SK-N-SH (cell line): Measurements from ENCODE around the gene RPS28.

Experiments
- EZH2phosphoT487 ChIP-seq: fragments of 200-600 bp; sonication (generic); IDR thresholded peaks from 2 replicates; pipeline ENCODE4 v1.6.1; 2017; ENCODE audit warnings: low read depth, mixed run types, mild to moderate bottlenecking, antibody characterized with exemption, moderate library complexity, borderline replicate concordance
- POLR2AphosphoS5 ChIP-seq: IDR thresholded peaks from 2 replicates; pipeline ENCODE4 v1.6.1; 2012; ENCODE audit warnings: low read depth, low read length
- TAF1 ChIP-seq: IDR thresholded peaks from 2 replicates; pipeline ENCODE4 v1.6.1; 2012; ENCODE audit warnings: low read depth, mild to moderate bottlenecking, low read length, moderate library complexity, borderline replicate concordance
- TF ChIP-seq, protein P1 (sequence below): IDR thresholded peaks from 2 replicates; pipeline ENCODE4 v1.4.0; 2012; ENCODE audit warnings: low read depth, borderline replicate concordance
- TF ChIP-seq, protein P2 (sequence below): fragments of 200-600 bp; sonication (generic); IDR thresholded peaks from 2 replicates; pipeline ENCODE4 v1.6.1; 2017; ENCODE audit warnings: antibody characterized with exemption, mild to moderate bottlenecking, moderate library complexity
- TF ChIP-seq, protein P3 (sequence below): IDR thresholded peaks from 2 replicates; pipeline ENCODE4 v1.6.1; 2012; ENCODE audit warnings: mild to moderate bottlenecking, low read depth, low read length, moderate library complexity
- TF ChIP-seq, protein P4 (sequence below): fragments of 150-350 bp; IDR thresholded peaks from 2 replicates; pipeline ENCODE4 v1.6.1; 2017; ENCODE audit warnings: antibody characterized with exemption, low read length, low read depth, borderline replicate concordance
- TF ChIP-seq, protein P5 (sequence below): IDR thresholded peaks from 2 replicates; pipeline ENCODE4 v1.4.0; 2012; ENCODE audit warnings: low read depth

DNA sequence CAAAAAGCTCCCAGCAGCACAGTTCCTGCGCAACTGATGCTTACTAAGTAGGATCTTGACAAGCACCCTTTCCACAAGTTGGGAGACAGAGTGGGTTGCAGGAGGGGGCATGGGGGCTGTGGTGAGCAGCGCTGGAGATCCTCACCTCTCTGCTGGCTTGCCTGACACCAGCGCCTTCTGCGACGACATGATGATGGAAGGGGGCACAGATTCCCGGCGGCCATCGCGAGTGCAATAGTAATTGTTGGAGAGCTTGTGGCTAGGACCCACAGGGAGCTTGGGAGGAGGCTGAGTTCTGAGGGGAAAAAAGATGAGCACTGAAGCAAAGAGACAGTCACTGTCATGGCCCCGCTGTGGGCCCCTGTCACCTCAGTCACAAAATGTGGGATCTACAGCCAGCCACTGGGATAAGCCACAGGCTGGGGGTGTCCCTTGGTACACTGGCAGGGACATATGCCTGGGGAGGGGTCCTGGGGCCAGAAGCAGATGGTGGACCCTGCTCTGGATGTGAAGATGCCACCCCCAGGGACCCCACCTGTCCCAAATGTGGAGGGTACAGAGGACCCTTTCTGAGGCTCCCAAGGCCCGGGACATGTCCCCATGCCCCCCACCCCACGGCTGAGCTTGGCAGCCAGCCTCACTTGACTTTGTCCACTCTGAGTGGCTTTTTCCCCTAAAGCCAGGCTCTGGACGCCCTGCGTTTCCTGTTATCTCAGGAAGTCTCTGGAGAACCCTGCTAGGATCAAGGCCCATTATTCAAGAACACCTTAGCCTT, 4.8 kb upstream of the RPS28 start:
- TF ChIP-seq POLR2AphosphoS5 (no peak), TAF1 (no peak), EZH2phosphoT487 (no peak)
- TF ChIP-seq, protein P1, sequence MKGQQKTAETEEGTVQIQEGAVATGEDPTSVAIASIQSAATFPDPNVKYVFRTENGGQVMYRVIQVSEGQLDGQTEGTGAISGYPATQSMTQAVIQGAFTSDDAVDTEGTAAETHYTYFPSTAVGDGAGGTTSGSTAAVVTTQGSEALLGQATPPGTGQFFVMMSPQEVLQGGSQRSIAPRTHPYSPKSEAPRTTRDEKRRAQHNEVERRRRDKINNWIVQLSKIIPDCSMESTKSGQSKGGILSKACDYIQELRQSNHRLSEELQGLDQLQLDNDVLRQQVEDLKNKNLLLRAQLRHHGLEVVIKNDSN = no peak
- TF ChIP-seq, protein P2, sequence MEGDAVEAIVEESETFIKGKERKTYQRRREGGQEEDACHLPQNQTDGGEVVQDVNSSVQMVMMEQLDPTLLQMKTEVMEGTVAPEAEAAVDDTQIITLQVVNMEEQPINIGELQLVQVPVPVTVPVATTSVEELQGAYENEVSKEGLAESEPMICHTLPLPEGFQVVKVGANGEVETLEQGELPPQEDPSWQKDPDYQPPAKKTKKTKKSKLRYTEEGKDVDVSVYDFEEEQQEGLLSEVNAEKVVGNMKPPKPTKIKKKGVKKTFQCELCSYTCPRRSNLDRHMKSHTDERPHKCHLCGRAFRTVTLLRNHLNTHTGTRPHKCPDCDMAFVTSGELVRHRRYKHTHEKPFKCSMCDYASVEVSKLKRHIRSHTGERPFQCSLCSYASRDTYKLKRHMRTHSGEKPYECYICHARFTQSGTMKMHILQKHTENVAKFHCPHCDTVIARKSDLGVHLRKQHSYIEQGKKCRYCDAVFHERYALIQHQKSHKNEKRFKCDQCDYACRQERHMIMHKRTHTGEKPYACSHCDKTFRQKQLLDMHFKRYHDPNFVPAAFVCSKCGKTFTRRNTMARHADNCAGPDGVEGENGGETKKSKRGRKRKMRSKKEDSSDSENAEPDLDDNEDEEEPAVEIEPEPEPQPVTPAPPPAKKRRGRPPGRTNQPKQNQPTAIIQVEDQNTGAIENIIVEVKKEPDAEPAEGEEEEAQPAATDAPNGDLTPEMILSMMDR = no peak
- TF ChIP-seq, protein P3, sequence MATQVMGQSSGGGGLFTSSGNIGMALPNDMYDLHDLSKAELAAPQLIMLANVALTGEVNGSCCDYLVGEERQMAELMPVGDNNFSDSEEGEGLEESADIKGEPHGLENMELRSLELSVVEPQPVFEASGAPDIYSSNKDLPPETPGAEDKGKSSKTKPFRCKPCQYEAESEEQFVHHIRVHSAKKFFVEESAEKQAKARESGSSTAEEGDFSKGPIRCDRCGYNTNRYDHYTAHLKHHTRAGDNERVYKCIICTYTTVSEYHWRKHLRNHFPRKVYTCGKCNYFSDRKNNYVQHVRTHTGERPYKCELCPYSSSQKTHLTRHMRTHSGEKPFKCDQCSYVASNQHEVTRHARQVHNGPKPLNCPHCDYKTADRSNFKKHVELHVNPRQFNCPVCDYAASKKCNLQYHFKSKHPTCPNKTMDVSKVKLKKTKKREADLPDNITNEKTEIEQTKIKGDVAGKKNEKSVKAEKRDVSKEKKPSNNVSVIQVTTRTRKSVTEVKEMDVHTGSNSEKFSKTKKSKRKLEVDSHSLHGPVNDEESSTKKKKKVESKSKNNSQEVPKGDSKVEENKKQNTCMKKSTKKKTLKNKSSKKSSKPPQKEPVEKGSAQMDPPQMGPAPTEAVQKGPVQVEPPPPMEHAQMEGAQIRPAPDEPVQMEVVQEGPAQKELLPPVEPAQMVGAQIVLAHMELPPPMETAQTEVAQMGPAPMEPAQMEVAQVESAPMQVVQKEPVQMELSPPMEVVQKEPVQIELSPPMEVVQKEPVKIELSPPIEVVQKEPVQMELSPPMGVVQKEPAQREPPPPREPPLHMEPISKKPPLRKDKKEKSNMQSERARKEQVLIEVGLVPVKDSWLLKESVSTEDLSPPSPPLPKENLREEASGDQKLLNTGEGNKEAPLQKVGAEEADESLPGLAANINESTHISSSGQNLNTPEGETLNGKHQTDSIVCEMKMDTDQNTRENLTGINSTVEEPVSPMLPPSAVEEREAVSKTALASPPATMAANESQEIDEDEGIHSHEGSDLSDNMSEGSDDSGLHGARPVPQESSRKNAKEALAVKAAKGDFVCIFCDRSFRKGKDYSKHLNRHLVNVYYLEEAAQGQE = no peak
- TF ChIP-seq, protein P4, sequence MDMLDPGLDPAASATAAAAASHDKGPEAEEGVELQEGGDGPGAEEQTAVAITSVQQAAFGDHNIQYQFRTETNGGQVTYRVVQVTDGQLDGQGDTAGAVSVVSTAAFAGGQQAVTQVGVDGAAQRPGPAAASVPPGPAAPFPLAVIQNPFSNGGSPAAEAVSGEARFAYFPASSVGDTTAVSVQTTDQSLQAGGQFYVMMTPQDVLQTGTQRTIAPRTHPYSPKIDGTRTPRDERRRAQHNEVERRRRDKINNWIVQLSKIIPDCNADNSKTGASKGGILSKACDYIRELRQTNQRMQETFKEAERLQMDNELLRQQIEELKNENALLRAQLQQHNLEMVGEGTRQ = no peak
- TF ChIP-seq, protein P5, sequence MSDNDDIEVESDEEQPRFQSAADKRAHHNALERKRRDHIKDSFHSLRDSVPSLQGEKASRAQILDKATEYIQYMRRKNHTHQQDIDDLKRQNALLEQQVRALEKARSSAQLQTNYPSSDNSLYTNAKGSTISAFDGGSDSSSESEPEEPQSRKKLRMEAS = no peak
